ENCODE data around the gene KIAA1217.

Gene KIAA1217

GRCh38 chr10:24208661-24209431 is at the start of gene KIAA1217:
KIAA1217 (plus strand) TSS chr10:24209138; CDS start chr10:24209194, 56 bp downstream.
- DNase-seq = peak in 1 of 2 donors; percentile 11

GRCh38 chr10:24162206-24162985 is 46.5 kb upstream of the KIAA1217 start:
- DNase-seq = no peak

GRCh38 chr10:24163485-24163884 is 45.5 kb upstream of the KIAA1217 start:
- no peak for DNase-seq

- DNase-seq = no peak
Measured at GRCh38 chr10:24168258-24169170, 40.4 kb upstream of the KIAA1217 start.

- no peak for DNase-seq
Measured at GRCh38 chr10:24170199-24170598, 38.7 kb upstream of the KIAA1217 start.

- no peak for DNase-seq
Measured at GRCh38 chr10:24172909-24173308, 36.0 kb upstream of the KIAA1217 start.

- no peak for DNase-seq
Measured at GRCh38 chr10:24174014-24174413, 34.9 kb upstream of the KIAA1217 start.

- no peak for DNase-seq
Measured at GRCh38 chr10:24176658-24177057, 32.3 kb upstream of the KIAA1217 start.

GRCh38 chr10:24177636-24178035 is 31.3 kb upstream of the KIAA1217 start:
- DNase-seq = no peak

GRCh38 chr10:24180891-24181290 is 28.0 kb upstream of the KIAA1217 start:
- DNase-seq = no peak

- DNase-seq = no peak
Measured at GRCh38 chr10:24184455-24184854, 24.5 kb upstream of the KIAA1217 start.

- no peak for DNase-seq
Measured at GRCh38 chr10:24193330-24193729, 15.6 kb upstream of the KIAA1217 start.

GRCh38 chr10:24197263-24197662 is 11.7 kb upstream of the KIAA1217 start:
- no peak for DNase-seq

GRCh38 chr10:24201503-24202180 is 7.3 kb upstream of the KIAA1217 start:
- no peak for DNase-seq

- no peak for DNase-seq
Measured at GRCh38 chr10:24202181-24202570, 6.8 kb upstream of the KIAA1217 start.

- DNase-seq = no peak
Measured at GRCh38 chr10:24205821-24206220, 3.1 kb upstream of the KIAA1217 start.

GRCh38 chr10:24206334-24206733 is 2.6 kb upstream of the KIAA1217 start:
- no peak for DNase-seq

GRCh38 chr10:24206926-24207325 is 2.0 kb upstream of the KIAA1217 start:
- DNase-seq = no peak

GRCh38 chr10:24207341-24207740 is 1.6 kb upstream of the KIAA1217 start:
- DNase-seq = no peak

- no peak for DNase-seq
Measured at GRCh38 chr10:24207781-24208611, 942 bp upstream of the KIAA1217 start.

- DNase-seq = peak; percentile 31 to 53
Measured at GRCh38 chr10:24209432-24209771, 464 bp downstream of the KIAA1217 start.

All from stimulated activated CD4-positive, alpha-beta T cell treated with anti-CD3 and anti-CD28 coated beads, Interleukin-2, amount 100 ng/mL, for 24 hours (primary cell).